CD14-positive monocyte (primary cell): ENCODE results near the gene WWC2. TPM values are rescaled to one million over a fixed set of nuclear protein-coding genes. Genes with fewer than 3 reads are reported as not detected.

Experiments
- DNase-seq, 3 donors: peaks; one replicate each; pipeline ENCODE4 v3.0.0-alpha.2; 2011 to 2022
- H2AFZ ChIP-seq: 2 replicates; pipeline ENCODE4 v1.6.0; 2012; ENCODE audit warnings: mild to moderate bottlenecking, low read depth, low read length, inconsistent platforms; ENCODE audit not compliant: insufficient read depth, poor library complexity, severe bottlenecking
- H3K27ac ChIP-seq, 2 donors: 1 replicate in 1 of 2; 2 replicates in 1 of 2; pipeline ENCODE4 v1.5.1; 2012 to 2013; ENCODE audit warnings: low read length in 2 of 2, control low read depth in 1 of 2, inconsistent platforms in 1 of 2, low read depth in 1 of 2, mild to moderate bottlenecking in 1 of 2
- H3K27me3 ChIP-seq, 2 donors: one replicate each; pipeline versions ENCODE4 v1.6.0 to v1.6.1; 2011 to 2013; ENCODE audit warnings: low read length in 2 of 2; ENCODE audit not compliant: control insufficient read depth in 2 of 2, insufficient read depth in 2 of 2
- H3K36me3 ChIP-seq, 2 donors: replicated peaks in 1 of 2; 1 replicate in 1 of 2; 2 replicates in 1 of 2; pipeline versions ENCODE4 v1.5.1 to v1.6.1; 2012 to 2013; ENCODE audit warnings: low read length in 2 of 2, control low read depth in 1 of 2, inconsistent platforms in 1 of 2, mild to moderate bottlenecking in 1 of 2; ENCODE audit not compliant: insufficient read depth in 2 of 2, control insufficient read depth in 1 of 2
- H3K4me1 ChIP-seq, 2 donors: 1 replicate in 1 of 2; 2 replicates in 1 of 2; pipeline versions ENCODE4 v1.5.1 to v1.6.1; 2012 to 2013; ENCODE audit warnings: low read length in 2 of 2, control low read depth in 1 of 2, inconsistent platforms in 1 of 2, mild to moderate bottlenecking in 1 of 2, moderate library complexity in 1 of 2; ENCODE audit not compliant: insufficient read depth in 2 of 2, control insufficient read depth in 1 of 2
- H3K4me2 ChIP-seq: replicated peaks from 2 replicates; pipeline ENCODE3; 2012; ENCODE audit warnings: low read length, moderate library complexity, mild to moderate bottlenecking; ENCODE audit not compliant: poor library complexity, severe bottlenecking; ENCODE audit errors: extremely low read depth
- H3K4me3 ChIP-seq, 3 experiments: fragments of 200-600 bp in 1 of 3; sonication (generic) in 1 of 3; replicated peaks in 1 of 3; 1 replicate in 2 of 3; 2 replicates in 1 of 3; pipeline ENCODE4 v1.5.1; 2011 to 2013; ENCODE audit warnings: low read length in 3 of 3, mild to moderate bottlenecking in 3 of 3, control low read depth in 2 of 3, low read depth in 2 of 3, inconsistent platforms in 1 of 3, moderate library complexity in 1 of 3
- H3K79me2 ChIP-seq: 2 replicates; pipeline ENCODE4 v1.6.0; 2012; ENCODE audit warnings: mild to moderate bottlenecking, control low read depth, inconsistent platforms, low read length, moderate library complexity; ENCODE audit not compliant: insufficient read depth
- H3K9ac ChIP-seq: 2 replicates; pipeline ENCODE4 v1.6.0; 2017; ENCODE audit warnings: low read length, mild to moderate bottlenecking; ENCODE audit not compliant: insufficient read depth, poor library complexity, severe bottlenecking
- H3K9me3 ChIP-seq, 2 donors: replicated peaks in 1 of 2; 1 replicate in 1 of 2; 2 replicates in 1 of 2; pipeline versions ENCODE4 v1.5.1 to v1.6.1; 2012 to 2013; ENCODE audit warnings: low read length in 2 of 2, control low read depth in 1 of 2; ENCODE audit not compliant: control insufficient read depth in 1 of 2, insufficient read depth in 1 of 2
- H4K20me1 ChIP-seq: 2 replicates; pipeline ENCODE4 v1.6.0; 2012; ENCODE audit warnings: mild to moderate bottlenecking, low read length, control low read depth, moderate library complexity; ENCODE audit not compliant: insufficient read depth
- H3K27ac Mint-ChIP-seq, 7 donors: one replicate each; pipeline ENCODE4 v1.8.0; 2020; ENCODE audit warnings: mild to moderate bottlenecking in 7 of 7, mixed read lengths in 7 of 7, moderate library complexity in 6 of 7, inconsistent platforms in 2 of 7
- H3K27me3 Mint-ChIP-seq, 3 donors: one replicate each; pipeline ENCODE4 v1.8.0; 2021 to 2022; ENCODE audit warnings: low read depth in 3 of 3, mild to moderate bottlenecking in 3 of 3, mixed read lengths in 3 of 3, moderate library complexity in 3 of 3, inconsistent platforms in 1 of 3
- H3K36me3 Mint-ChIP-seq, 2 donors: one replicate each; pipeline ENCODE4 v1.8.0; 2020; ENCODE audit warnings: mixed read lengths in 2 of 2, inconsistent platforms in 1 of 2, mild to moderate bottlenecking in 1 of 2
- H3K4me1 Mint-ChIP-seq: one replicate; pipeline ENCODE4 v1.8.0; 2020; ENCODE audit warnings: mild to moderate bottlenecking, mixed read lengths
- H3K4me3 Mint-ChIP-seq, 2 donors: one replicate each; pipeline ENCODE4 v1.8.0; 2020; ENCODE audit warnings: mild to moderate bottlenecking in 2 of 2, mixed read lengths in 2 of 2, moderate library complexity in 1 of 2
- H3K9me3 Mint-ChIP-seq, 7 donors: one replicate each; pipeline ENCODE4 v1.8.0; 2020 to 2022; ENCODE audit warnings: mixed read lengths in 7 of 7, mild to moderate bottlenecking in 6 of 7, moderate library complexity in 6 of 7, inconsistent platforms in 2 of 7
- CTCF ChIP-seq: fragments of 200-600 bp; IDR thresholded peaks from one replicate; pipeline ENCODE4 v1.8.0; 2022; ENCODE audit warnings: antibody characterized with exemption, mild to moderate bottlenecking
- WGBS: methylation state at CpG from one replicate; pipeline ENCODE4 v1.1.5; 2013; ENCODE audit warnings: missing lambda C conversion rate; ENCODE audit not compliant: insufficient coverage; 5-methylcytosine and 5-hydroxymethylcytosine counted together
- intact Hi-C, 2 donors: fragments of 100-400 bp; cut with micrococcal nuclease; formaldehyde crosslinking; loops; one replicate each; pipeline versions ENCODE4 v1.15.0 to v1.15.1; 2023
- polyA plus RNA-seq, 3 donors: library from polyadenylated mRNA; depleted of rRNA in 1 of 3; unstranded in 2 of 3; stranded (reverse) in 1 of 3; fragments of 300-500 nt in 2 of 3; fragments of >200 nt in 1 of 3; fragmentation: Illumina TruSeq in 2 of 3; gene quantifications; 1 replicate in 2 of 3; 2 replicates in 1 of 3; pipeline ENCODE4 v1.2.3, GENCODE V29; 2012 to 2021

WWC2 gene
- polyA plus RNA-seq, 3 donors: 1.9 to 3.8 (median 2.9) TPM

- WGBS: 89% methylated on average over 6 of the region's 7 CpGs
Observed at GRCh38 chr4:183074288-183074990, 24.6 kb upstream of the WWC2 start.

DNA sequence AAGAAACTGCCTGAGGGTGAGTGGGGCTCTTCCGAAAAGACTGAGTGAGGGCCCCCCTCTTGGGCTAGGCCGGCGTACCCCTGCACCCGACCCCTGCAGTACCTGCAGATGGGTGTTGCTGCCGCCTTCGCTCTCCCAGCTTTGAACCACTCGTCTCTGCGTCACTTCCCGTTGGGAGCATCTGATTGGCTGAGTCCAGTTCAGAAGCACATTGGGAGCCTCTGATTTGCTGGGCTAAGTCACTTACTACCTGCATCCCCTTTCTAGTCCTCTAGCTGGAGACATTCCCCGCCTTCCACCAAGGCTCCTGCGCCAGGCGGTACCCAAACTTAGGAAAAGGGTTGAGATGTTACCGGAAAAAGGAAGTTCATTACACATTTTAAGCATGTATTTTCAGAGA, 20.4 kb upstream of the WWC2 start:
- Histone ChIP-seq H4K20me1 (no peaks in the 10 kb centered on the region), H3K4me3 (no peak overlapping the region), H3K79me2 (no peaks in the 10 kb centered on the region), H3K4me2 (no peak overlapping the region), H3K9me3 (no peaks in the 10 kb centered on the region), H3K27me3 (no peaks in the 10 kb centered on the region), H3K36me3 (no peaks in the 10 kb centered on the region), H3K4me1 (no peaks in the 10 kb centered on the region), H3K9ac (no peak overlapping the region), H2AFZ (no peak overlapping the region), H3K27ac (no peak overlapping the region)
- no peak for DNase-seq
- Mint-ChIP-seq H3K4me1 (no peaks in the 10 kb centered on the region), H3K27me3 (peaks cover 2 to 12% (median 10%) of the 10 kb centered on the region in 3 donors), H3K9me3 (peaks cover 0 to 2% (median 0%) of the 10 kb centered on the region in 7 donors), H3K27ac (no peak overlapping the region), H3K4me3 (no peak overlapping the region), H3K36me3 (no peaks in the 10 kb centered on the region)
- intact Hi-C loops: loop anchor here in 1 of 2 donors (10.0 kb wide), 1 partner anchor 326 kb away; no protein-coding TSS in a partner anchor
- 99% methylated on average over 9 of the region's 13 CpGs for WGBS
- TF ChIP-seq CTCF: no peak

More at GRCh38 chr4:183074288-183074990, 24.6 kb upstream of the WWC2 start:
- Histone ChIP-seq H3K36me3 (no peaks in the 10 kb centered on the region), H3K27ac (no peak overlapping the region), H3K4me2 (no peak overlapping the region), H3K4me1 (no peaks in the 10 kb centered on the region), H2AFZ (no peak overlapping the region), H3K9ac (no peak overlapping the region), H3K4me3 (no peak overlapping the region), H3K79me2 (no peaks in the 10 kb centered on the region), H3K27me3 (no peaks in the 10 kb centered on the region), H4K20me1 (no peaks in the 10 kb centered on the region), H3K9me3 (peaks cover 0 to under 1% of the 10 kb centered on the region in 2 donors)
- no peak for TF ChIP-seq CTCF
- Mint-ChIP-seq H3K4me3 (no peak overlapping the region), H3K4me1 (peaks cover 2% of the 10 kb centered on the region), H3K36me3 (no peaks in the 10 kb centered on the region), H3K9me3 (peaks cover 5 to 16% (median 11%) of the 10 kb centered on the region in 7 donors), H3K27ac (no peak overlapping the region), H3K27me3 (peaks cover 2 to 10% (median 7%) of the 10 kb centered on the region in 3 donors)
- intact Hi-C loops: loop anchor here in 1 of 2 donors (10.0 kb wide), 1 partner anchor 330 kb away; no protein-coding TSS in a partner anchor
- DNase-seq: no peak
